ENCODE data around the gene FGFR3.

The FGFR3 gene

GRCh38 chr4:1819284-1819683 is 26.2 kb downstream of the FGFR3 start:
- TF ChIP-seq, protein P1, sequence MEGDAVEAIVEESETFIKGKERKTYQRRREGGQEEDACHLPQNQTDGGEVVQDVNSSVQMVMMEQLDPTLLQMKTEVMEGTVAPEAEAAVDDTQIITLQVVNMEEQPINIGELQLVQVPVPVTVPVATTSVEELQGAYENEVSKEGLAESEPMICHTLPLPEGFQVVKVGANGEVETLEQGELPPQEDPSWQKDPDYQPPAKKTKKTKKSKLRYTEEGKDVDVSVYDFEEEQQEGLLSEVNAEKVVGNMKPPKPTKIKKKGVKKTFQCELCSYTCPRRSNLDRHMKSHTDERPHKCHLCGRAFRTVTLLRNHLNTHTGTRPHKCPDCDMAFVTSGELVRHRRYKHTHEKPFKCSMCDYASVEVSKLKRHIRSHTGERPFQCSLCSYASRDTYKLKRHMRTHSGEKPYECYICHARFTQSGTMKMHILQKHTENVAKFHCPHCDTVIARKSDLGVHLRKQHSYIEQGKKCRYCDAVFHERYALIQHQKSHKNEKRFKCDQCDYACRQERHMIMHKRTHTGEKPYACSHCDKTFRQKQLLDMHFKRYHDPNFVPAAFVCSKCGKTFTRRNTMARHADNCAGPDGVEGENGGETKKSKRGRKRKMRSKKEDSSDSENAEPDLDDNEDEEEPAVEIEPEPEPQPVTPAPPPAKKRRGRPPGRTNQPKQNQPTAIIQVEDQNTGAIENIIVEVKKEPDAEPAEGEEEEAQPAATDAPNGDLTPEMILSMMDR (conservative IDR thresholded peaks at IDR 0.05; ENCODE audit: low read depth, low read length) = no peak
- no peak overlapping the region for H3K4me3 ChIP-seq (ENCODE audit: low read depth, low read length)
- no peak for DNase-seq (ENCODE audit: low read depth)

- no peak for DNase-seq (ENCODE audit: low read depth)
- TF ChIP-seq, protein P1 (conservative IDR thresholded peaks at IDR 0.05; ENCODE audit: low read depth, low read length) = no peak
- H3K4me3 ChIP-seq (ENCODE audit: low read depth, low read length) = no peak overlapping the region
Observed at GRCh38 chr4:1819816-1820215, 26.7 kb downstream of the FGFR3 start.

DNA sequence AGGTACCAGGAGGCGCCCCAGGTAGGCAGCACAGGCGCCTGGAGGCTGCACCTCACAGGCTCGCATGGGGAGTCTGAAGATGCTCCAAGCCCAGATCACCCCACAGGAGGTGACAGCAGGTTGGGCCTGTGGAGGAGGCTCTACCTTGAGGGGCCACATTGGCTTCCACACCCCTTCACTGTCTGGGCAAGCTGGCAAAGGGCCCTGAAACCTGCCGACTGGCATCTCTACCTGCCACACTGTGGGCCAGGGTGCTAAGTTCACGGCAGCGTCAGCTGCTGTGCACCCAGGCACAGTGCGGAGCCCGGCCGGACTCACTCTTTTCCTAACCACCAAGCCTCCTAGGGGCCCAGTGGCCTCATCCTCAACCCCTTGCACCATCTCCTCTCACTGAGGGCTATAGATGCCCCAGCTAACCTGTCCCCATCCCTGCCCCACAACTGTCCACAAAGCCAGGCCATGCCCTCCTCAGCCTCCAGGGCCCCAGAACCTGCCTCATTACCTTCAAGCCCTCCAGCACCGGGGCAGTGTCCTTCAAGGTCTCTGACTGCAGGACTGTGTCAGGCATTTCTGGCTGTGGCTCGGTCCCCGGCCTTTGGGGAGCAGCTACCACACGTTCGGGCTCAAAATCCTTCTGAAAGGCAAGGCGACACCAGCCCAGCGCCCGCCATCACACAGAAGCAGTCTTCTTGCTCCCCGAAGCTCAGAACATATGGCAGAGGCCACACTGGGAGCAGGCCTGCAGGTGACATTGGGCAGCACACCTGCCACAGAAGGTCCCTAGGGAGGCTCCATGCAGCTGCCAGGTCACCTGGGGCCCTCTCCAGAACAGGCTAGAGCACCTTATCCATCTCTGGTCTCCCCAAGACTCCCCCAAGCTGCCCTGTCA is 28.8 kb downstream of the FGFR3 start:
- TF ChIP-seq, protein P1 (conservative IDR thresholded peaks at IDR 0.05; ENCODE audit: low read depth, low read length) = no peak
- no peak for DNase-seq (ENCODE audit: low read depth)
- no peak overlapping the region for H3K4me3 ChIP-seq (ENCODE audit: low read depth, low read length)

DNA sequence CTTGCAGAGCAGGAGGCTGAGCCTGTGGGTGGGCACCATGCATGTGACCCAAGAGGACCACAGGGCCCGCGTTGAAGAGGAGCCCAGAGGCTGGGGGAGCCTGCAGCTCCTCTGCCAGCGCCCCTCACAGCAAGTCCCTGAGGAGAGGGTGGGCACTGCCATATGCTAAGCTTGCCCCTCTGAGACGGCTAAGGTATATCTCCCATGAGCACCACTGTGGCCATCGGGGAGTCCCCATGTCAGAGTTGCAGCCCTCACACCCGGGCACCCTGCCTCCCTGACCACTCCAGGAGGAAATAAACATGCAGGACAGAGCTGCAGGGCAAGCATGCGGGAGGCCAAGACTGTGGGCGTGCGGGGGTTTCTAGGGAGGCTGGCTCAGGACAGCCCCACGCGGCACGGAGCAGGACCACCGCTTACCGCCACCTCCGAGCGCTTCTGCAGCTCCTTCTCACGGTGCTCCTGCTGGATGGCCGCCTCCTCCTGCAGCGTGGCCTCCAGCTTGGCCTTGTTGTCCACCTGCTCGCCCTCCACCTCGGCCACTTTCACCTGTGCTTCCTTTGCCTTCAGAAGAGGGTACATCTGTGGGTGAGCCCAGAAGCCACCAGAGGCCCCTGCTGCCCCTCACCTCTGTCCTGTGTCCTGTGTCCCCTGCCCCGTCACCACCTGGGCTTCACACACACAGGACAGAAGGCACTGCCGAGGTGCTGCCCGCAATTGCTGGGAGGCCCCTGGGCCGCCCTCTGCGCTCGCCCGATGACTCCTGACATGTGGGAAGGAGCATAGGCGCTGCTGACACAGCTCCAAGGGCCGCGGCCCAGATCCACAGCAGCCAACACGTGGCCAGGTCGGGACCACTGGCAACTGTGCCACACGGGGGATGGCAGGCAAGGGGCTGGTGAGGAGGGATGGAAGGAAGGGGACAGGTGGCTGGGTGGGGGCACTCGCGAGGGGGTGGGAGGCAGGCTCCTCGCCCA is 29.8 kb downstream of the FGFR3 start:
- H3K4me3 ChIP-seq (ENCODE audit: low read depth, low read length) = no peak overlapping the region
- TF ChIP-seq, protein P1 (conservative IDR thresholded peaks at IDR 0.05; ENCODE audit: low read depth, low read length) = no peak

GRCh38 chr4:1823545-1823932 is 30.4 kb downstream of the FGFR3 start:
- DNase-seq (ENCODE audit: low read depth) = no peak
- TF ChIP-seq, protein P1 (conservative IDR thresholded peaks at IDR 0.05; ENCODE audit: low read depth, low read length) = no peak
- H3K4me3 ChIP-seq (ENCODE audit: low read depth, low read length) = no peak overlapping the region

More for the DNA sequence above, 29.8 kb downstream of the FGFR3 start:
- DNase-seq (ENCODE audit: low read depth) = no peak

DNA sequence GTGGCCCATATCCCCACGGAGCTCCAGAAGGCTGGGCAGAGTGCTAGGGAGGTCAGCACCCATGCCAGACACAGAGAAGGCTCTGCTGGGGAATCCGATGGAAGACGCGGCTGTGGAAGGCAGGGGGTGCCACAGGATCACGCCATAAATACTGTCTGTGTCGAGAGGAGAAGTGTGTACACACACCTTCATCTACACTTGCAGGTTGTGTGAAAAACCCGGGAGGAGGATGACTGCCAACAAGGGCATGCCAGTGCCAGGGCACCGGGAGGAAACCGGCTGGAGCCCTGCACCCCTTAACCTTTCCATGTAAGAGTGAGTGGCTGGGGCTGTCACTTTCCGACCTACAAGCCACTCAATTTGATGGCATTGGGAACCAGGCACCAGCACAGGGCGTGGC is 31.7 kb downstream of the FGFR3 start:
- no peak for DNase-seq (ENCODE audit: low read depth)
- TF ChIP-seq, protein P1 (conservative IDR thresholded peaks at IDR 0.05; ENCODE audit: low read depth, low read length) = no peak
- no peak overlapping the region for H3K4me3 ChIP-seq (ENCODE audit: low read depth, low read length)

Data from choroid plexus epithelial cell (primary cell).